H1 (cell line): Measurements from ENCODE around the gene PTCH2.

Source experiments
- CREB1 ChIP-seq: IDR thresholded peaks from 2 replicates; pipeline ENCODE4 v1.6.1; 2012; ENCODE audit warnings: inconsistent platforms
- HDAC6 ChIP-seq: IDR thresholded peaks from one replicate; pipeline ENCODE4 v1.7.1; 2012; ENCODE audit warnings: low read depth, mild to moderate bottlenecking, inconsistent platforms, low read length, moderate library complexity
- JUND ChIP-seq: IDR thresholded peaks from 2 replicates; pipeline ENCODE4 v1.6.1; 2011; ENCODE audit warnings: mild to moderate bottlenecking, improper control_type of control experiment, low read length
- MAFK ChIP-seq: IDR thresholded peaks from 2 replicates; pipeline ENCODE4 v1.6.1; 2012; ENCODE audit warnings: low read depth, mild to moderate bottlenecking, improper control_type of control experiment, low read length
- POLR2A ChIP-seq, 2 experiments: IDR thresholded peaks; 1 replicate in 1 of 2; 2 replicates in 1 of 2; pipeline ENCODE4 v1.6.1; 2011; ENCODE audit warnings: low read depth in 2 of 2, low read length in 2 of 2, mild to moderate bottlenecking in 2 of 2; ENCODE audit errors: control extremely low read depth in 1 of 2
- POLR2AphosphoS5 ChIP-seq: IDR thresholded peaks from 2 replicates; pipeline ENCODE4 v1.6.1; 2011; ENCODE audit warnings: low read depth, low read length
- RFX5 ChIP-seq: IDR thresholded peaks from 2 replicates; pipeline ENCODE4 v1.6.1; 2011; ENCODE audit warnings: low read depth, low read length, improper control_type of control experiment, borderline replicate concordance
- RNF2 ChIP-seq: fragments of 200-900, 300-1000 bp; sonication (generic); IDR thresholded peaks from 2 replicates; pipeline ENCODE4 v1.7.1; 2016; ENCODE audit warnings: borderline replicate concordance, low read depth, mild to moderate bottlenecking, antibody characterized with exemption, low read length; ENCODE audit not compliant: poor library complexity, severe bottlenecking; ENCODE audit errors: missing control alignments
- RXRA ChIP-seq: IDR thresholded peaks from 2 replicates; pipeline ENCODE4 v1.6.1; 2011; ENCODE audit warnings: low read depth, mild to moderate bottlenecking, low read length, moderate library complexity; ENCODE audit not compliant: insufficient read depth
- TAF1 ChIP-seq: IDR thresholded peaks from 2 replicates; pipeline ENCODE4 v1.6.1; 2011; ENCODE audit warnings: mild to moderate bottlenecking, low read depth, low read length
- TBP ChIP-seq: IDR thresholded peaks from 2 replicates; pipeline ENCODE4 v1.6.1; 2011; ENCODE audit warnings: low read depth, low read length, improper control_type of control experiment
- YY1 ChIP-seq: IDR thresholded peaks from 2 replicates; pipeline ENCODE4 v1.6.1; 2011; ENCODE audit warnings: low read depth, mild to moderate bottlenecking, low read length
- TF ChIP-seq, protein P1 (sequence below), 3 experiments: IDR thresholded peaks; 1 replicate in 2 of 3; 2 replicates in 1 of 3; pipeline versions ENCODE4 v1.5.1 to v1.6.1; 2011; ENCODE audit warnings: low read length in 3 of 3, mild to moderate bottlenecking in 3 of 3, inconsistent platforms in 2 of 3, low read depth in 1 of 3, moderate library complexity in 1 of 3; ENCODE audit not compliant: insufficient read depth in 1 of 3; ENCODE audit errors: control extremely low read depth in 1 of 3
- TF ChIP-seq, protein P2 (sequence below): IDR thresholded peaks from 2 replicates; pipeline ENCODE4 v1.6.1; 2011; ENCODE audit warnings: low read depth, mild to moderate bottlenecking, low read length; ENCODE audit not compliant: insufficient read depth

DNA sequence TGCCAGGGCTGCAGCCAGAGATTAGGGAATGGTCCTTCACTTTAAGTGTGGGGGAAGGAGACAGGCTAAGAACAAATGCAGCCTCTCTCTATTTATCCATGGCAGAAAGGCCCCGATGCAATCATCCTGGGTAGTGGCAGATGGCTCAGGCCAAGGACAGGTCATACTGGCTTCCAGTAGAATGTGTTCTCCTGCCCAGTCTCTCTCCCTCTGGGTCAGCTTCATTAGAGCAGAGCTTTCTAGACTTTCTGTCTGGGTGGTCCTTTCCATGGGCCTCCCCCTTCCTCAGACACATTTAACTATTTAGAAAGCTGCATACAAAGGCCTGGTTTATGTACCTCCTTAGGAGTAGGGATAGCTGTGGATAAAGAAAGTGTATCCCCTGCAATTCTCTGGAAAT lies 4.8 kb upstream of the PTCH2 start:
- TF ChIP-seq, protein P1, sequence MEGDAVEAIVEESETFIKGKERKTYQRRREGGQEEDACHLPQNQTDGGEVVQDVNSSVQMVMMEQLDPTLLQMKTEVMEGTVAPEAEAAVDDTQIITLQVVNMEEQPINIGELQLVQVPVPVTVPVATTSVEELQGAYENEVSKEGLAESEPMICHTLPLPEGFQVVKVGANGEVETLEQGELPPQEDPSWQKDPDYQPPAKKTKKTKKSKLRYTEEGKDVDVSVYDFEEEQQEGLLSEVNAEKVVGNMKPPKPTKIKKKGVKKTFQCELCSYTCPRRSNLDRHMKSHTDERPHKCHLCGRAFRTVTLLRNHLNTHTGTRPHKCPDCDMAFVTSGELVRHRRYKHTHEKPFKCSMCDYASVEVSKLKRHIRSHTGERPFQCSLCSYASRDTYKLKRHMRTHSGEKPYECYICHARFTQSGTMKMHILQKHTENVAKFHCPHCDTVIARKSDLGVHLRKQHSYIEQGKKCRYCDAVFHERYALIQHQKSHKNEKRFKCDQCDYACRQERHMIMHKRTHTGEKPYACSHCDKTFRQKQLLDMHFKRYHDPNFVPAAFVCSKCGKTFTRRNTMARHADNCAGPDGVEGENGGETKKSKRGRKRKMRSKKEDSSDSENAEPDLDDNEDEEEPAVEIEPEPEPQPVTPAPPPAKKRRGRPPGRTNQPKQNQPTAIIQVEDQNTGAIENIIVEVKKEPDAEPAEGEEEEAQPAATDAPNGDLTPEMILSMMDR (IDR thresholded peaks at IDR 0.05; ENCODE audit: control extremely low read depth in 1 of 3, insufficient read depth in 1 of 3, low read depth in 1 of 3, low read length in 3 of 3) = no peak
- no peak for TF ChIP-seq HDAC6
- no peak for TF ChIP-seq YY1
- TF ChIP-seq POLR2A (IDR thresholded peaks at IDR 0.05; ENCODE audit: control extremely low read depth in 1 of 2, low read depth in 2 of 2, low read length in 2 of 2) = no peak
- TF ChIP-seq MAFK = no peak
- TF ChIP-seq TAF1 = no peak
- TF ChIP-seq TBP = no peak
- TF ChIP-seq POLR2AphosphoS5 = no peak
- TF ChIP-seq, protein P2, sequence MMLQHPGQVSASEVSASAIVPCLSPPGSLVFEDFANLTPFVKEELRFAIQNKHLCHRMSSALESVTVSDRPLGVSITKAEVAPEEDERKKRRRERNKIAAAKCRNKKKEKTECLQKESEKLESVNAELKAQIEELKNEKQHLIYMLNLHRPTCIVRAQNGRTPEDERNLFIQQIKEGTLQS = no peak
- no peak for TF ChIP-seq RXRA
- TF ChIP-seq RFX5 = no peak
- no peak for TF ChIP-seq CREB1
- no peak for TF ChIP-seq JUND
- no peak for TF ChIP-seq RNF2
